Stimulated activated CD4-positive, alpha-beta T cell treated with anti-CD3 and anti-CD28 coated beads, Interleukin-15, amount 100 ng/mL, for 48 hours (primary cell): ENCODE measurements around the gene RYR3.

Experiments used
- DNase-seq, 2 donors: peaks; one replicate each; pipeline ENCODE4 v3.0.0-alpha.2; 2020; ENCODE audit warnings: low read depth in 2 of 2

The RYR3 gene

DNA sequence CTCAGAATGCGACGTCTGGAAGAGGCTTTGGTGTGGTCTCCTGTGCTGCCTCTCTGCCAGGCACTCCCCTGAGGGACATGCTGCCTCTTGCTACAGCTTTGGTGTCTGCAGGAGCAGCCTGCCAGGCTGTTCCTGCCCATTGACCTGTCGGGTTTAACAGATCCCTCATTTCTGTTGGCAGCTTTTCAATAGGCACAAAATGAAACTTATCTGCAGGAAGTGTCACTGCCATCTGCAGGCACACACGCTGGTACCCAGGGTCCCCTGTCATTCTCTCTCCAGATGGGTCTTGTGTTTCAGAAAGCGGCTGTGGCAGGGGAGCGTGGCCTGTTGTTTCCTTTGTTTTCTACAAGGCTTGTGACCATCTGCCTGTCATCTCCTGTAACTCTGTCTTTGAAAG lies 329.2 kb downstream of the RYR3 start:
- DNase-seq: no peak

DNA sequence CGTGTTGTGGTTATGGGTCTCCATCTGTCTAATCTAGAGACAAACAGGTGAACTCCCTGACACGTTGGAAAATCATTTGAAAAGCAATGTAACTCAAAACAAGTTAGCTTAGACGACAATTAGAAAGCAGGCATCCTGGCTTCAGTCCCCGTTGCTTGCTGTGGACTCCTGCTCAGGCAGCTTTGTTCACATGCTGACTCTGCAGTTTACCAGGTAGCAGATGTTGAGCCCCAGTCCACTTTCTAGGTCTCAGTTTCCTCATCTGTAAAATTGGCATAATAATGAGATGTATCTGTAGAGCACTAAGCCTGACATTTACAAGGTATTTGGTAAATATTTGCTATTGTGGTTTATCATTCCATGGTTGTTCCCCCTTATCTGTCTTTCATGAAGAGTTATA lies 330.3 kb downstream of the RYR3 start:
- no peak for DNase-seq

DNA sequence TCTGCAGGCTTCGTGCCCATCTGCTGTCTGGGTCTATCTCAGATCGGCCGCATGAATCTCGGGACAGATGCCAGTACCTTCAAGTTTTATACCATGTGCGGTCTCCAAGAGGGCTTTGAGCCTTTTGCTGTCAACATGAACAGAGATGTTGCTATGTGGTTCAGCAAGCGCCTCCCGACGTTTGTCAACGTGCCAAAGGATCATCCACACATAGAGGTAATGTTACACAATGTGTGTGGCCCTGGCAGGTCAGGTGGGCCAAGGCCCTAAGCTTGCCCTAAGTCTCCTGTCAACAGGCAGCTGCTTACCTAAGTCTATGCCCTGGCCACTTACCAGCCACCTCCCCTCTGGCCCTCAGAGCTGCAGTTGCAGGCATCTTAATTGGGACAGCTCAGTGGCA lies 333.5 kb downstream of the RYR3 start:
- no peak for DNase-seq

DNA sequence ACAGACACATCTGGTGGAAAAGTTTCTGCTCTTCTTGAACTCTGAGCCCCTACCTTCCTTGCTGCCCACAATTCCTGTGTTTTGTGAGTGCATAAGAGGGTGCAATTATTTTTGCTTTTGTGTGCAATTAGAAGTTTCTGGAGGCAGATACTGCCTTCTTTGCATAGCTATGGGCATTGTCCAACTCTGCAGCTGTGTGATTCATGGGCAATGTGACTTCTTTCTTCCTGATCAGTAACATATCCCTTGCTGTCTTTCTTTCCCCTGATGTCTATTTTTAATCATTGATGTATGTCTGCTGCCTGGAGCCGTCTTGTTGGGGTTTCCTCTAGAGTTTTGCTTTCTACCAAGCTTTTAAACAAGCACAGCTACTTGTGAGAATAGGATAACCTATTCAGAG lies 336.0 kb downstream of the RYR3 start:
- no peak for DNase-seq

DNA sequence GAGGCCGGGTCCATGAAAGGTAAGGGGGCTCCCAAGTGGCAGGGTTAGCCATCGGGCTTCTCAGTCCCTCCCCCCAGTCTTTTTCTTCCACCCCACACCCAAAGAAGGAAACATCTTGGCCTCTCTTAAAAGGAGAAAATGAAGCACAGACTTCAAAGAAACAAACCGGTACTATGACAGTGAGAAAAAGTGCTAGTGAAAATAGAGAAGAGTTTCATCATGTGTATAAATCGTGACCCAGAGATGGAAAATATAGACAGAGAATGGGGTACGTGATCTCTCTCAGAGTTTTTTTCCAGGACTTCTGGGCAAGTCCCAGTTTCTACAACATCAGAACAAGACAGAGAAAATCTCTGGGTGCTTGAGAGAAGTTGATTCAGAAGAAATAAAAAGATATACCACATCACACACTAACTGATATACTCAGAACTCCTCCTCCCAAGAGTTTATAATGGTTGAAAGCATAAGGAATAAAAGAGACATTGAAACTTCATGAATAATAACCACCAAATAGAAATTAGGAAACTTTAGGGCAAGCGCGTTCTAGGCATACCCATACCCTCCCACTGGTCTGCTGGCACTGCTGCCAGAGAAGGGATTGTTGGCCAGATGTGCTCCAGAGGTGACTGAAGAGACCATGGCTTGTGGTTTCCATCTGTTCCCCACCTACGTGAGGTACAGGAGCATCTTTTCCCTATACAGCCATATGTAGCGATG lies 338.6 kb downstream of the RYR3 start:
- peak in 1 of 2 donors; percentile 0 for DNase-seq

DNA sequence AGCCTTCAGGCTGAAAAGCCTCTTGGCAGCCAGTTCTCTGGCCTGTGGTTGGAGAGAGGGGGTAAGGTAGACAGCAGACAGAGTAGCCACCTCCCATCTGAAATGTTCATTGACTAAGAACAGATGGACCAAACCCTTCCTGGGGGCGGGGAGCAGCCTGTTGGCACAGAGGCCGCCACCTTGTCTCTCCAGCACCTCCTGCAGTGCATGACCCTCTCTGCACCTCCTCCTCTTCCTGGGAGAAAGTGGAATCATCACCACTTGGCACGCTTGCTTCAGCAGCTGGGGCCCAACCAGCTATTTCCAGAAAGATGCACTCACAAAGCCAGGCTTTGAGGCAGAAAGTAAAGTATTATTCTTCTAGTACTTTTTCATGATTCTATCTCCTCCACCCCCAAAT lies 344.1 kb downstream of the RYR3 start:
- no peak for DNase-seq

DNA sequence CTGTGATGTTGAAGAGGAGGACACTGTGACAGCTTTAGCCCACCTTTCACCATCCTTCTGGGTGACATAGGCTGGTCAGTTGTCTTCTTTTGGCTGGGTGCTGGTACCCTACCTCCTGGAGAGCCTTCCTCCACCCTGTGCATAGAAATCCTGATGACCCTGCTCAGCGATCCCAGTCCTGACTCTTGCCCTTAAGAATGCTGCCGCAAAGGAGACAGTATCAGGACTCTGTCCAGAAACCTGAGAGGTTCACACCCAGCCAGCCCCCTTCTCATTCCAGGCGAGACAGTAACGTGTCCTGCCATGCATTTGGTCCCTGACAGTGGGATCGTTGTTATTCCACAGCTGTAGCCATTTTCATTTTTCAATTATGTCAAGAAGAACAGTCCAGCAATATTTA lies 344.7 kb downstream of the RYR3 start:
- DNase-seq: no peak

DNA sequence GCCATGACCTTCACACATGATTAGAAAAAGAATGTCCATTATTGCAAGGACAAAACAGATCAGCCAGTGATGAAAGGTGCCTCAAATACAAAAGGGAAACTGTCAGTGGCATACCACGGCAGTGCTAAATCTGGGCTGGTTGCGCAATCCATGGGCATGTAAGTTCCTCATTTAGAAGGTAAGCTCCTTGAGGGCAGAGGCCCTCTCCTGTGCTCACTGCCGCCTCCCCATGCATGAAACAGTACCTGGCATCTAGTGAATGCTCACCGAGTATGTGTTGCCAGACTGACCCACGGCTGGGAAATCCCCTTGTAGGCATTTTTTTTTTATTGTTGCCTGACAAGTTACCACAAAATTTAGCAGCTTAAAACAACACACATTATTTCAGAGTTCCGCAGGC lies 345.4 kb downstream of the RYR3 start:
- DNase-seq: no peak

DNA sequence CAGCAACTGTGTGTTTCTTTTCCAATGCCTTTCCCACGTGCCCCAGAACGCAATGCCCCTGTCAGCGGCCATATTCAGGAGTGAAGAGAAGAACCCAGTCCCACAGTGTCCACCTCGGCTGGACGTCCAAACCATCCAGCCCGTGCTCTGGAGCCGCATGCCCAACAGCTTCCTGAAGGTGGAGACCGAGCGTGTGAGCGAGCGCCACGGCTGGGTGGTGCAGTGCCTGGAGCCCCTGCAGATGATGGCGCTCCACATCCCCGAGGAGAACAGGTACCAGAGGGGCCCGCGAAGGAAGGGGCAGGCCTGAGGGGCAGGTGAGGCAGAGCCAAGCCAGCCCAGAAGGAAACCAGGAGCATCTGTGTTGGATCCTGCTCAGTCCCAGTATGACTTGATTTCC lies 349.4 kb downstream of the RYR3 start:
- DNase-seq: no peak

DNA sequence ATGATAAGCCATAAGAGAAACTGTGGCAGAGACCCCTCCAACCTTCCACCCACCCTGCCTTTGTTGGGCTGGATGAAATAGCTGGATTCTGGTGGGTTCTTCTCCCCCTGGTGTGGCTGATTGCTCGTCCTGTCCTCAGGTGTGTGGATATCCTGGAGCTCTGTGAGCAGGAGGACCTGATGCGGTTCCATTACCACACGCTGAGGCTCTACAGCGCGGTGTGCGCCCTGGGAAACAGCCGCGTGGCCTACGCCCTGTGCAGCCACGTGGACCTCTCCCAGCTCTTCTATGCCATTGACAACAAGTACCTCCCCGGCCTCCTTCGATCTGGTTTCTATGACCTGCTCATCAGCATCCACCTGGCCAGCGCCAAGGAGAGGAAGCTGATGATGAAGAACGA lies 351.2 kb downstream of the RYR3 start:
- no peak for DNase-seq

DNA sequence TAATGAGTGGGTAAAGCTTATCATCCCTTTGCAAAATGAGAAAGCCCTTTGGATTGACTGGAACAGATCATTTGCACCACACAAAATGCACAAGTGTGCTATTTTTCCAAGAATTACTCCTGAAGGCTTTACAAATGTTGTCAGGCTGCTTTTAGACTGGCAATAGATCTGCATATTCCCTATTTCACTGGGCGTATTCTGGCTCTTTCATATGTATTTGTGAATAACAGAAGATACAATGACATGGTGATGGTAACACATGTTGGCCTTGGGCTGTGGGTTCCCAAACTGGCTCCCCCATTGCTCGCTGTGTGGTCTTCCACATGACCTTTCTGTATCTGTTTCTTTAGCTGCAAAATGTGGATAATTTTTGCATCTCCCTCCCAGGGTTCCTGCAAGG lies 354.2 kb downstream of the RYR3 start:
- no peak for DNase-seq

DNA sequence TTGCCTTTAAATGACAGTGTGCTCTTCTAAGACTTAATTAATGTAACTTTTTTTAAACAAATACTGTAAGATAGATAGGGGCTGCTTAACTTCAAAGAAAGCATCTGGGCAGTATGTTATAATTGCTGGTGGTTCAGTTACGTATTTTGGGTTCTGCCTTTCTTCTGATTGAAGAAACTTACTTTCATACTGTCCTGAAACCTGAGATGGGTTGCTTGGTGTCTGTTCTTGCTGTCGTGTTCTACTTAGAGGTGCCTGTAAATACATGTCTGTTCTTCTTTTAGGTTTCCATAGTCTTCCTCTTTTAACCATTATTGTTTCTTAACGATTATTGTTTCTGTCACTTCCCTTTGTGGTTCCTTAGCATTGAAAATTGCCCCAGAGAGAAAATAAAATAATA lies 359.8 kb downstream of the RYR3 start:
- no peak for DNase-seq

DNA sequence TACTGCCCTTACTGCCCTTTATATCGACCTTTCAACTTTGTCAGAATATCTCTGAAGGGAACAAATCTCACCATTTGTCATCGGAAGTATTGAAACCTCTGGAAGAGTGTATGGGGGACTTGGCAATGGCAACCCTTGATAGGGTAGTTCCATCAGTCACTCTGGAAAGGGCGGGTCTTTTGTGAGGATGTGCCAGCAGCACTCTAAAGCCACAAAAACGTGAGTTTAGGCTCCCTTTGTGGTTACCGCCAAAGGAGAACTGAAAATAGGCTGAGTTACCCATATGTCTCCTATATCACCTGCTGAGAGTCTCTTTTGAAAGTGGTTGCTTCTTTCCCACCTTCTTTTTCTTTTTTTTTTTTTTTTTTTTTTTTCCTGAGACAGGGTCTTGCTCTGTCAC lies 360.7 kb downstream of the RYR3 start:
- DNase-seq: no peak

DNA sequence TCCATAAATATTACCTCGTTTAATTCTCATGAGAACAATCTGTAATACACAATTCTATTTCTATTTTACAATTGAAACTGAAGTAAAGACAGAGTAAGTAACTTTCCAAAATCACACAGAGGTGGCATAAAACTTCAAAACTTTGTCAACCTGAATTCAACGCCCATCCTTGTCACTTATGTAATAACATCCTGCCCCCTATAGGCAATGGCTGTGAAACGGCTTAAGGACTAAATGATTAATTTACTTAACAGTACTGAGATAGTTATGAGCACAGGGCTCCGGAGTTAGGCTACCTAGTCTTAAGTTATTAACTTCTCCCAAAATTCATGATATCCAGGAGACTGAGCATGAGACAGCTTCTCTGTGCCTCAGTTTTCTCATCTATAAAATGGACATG lies 364.5 kb downstream of the RYR3 start:
- no peak for DNase-seq

DNA sequence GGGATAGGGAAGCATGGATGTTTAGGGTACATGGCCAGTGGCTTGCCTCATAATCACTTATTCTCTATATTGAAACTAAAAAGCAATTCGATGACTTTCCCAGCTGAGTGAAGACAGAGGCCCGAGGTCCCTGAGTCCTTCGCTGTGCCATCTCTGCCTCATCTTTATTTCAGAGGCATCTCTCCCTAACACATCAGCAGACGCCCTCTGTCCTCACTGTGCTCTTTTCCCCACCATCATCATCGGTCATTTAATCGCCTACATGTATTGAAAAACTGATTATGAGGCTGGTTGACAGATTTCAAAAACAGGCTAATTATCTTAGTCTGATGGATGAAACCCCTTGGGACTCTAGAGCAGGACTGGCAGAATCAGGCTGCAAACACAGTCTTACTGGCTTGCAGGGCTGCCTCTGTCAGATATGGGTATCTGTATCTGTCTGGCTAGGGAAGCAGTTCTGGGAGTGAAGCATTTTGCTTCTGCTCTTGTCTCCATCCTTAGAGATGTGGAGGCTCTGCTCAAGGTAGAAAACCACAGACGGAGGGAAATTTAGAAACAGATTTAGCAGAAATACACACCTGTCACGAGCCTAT lies 366.6 kb downstream of the RYR3 start:
- no peak for DNase-seq

DNA sequence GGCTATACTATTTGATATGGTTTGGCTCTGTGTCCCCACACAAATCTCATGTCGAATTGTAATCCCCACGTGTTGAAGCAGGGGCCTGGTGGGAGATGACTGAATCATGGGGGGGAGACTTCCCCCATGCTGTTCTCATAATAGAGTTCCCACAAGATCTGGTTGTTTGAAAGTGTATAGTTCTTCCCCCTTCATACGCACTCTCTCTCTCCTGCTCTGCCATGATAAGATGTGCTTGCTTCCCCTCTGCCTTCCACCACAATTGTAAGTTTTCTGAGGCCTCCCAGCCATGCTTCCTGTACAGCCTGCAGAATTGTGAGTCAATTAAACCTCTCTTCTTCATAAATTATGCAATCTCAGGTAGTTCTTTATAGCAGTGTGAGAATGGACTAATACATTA lies 367.4 kb downstream of the RYR3 start:
- no peak for DNase-seq

DNA sequence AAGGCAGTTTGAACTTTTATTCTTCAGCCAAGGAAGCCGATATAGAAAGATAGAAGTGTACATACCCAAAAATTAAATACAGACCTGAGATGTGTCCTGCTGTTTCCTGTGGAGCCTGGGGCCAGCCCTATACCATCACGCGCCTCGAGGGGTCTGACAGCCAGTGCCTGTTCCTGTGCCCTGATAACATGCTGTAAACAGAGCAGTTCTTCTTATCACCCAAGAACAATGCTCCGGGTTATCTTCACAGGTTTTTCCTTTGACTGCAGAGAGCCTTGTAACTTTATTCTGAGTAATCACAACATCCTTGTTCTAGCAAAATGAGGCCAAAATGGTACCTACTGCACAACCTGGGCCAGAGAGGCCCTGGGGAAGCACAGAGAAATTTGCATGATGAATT lies 367.8 kb downstream of the RYR3 start:
- no peak for DNase-seq

DNA sequence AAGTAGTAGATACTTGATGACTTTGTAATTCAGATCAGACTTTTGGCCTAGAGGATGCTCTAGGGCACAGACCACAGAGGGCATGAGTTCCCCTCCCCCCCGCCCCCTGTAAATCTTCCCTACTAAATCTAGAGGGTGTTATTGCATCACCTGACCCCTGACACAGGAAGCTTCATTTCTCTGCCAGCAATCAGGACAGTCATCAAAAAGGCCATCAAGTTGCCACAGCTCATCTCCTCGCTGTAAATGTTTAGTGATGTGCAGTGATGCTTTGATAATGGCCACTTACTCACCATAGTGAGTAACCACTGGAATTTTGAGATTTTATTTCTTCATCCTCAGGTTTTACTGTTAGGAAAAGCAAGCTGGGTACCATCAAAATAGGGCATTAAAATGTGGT lies 368.3 kb downstream of the RYR3 start:
- DNase-seq: no peak

DNA sequence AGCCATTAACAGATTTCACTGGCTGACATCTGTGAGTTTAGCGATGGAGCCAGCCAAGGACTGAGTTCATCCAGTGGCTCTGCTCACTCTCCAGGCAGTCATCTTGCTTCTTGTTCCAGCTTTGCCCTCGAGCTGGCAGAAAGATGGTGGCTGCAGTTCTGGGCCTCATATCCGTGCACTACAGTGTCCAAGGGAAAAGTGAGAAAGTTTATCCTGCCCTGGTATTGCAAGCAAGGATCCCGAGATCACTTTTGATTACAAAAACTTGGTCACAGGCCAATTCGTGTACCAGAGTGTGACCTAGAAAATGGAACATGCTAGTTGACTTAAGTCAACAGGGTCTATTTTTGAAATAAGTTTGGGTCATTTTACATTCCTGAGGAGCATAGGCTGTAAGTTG lies 369.6 kb downstream of the RYR3 start:
- DNase-seq: no peak

DNA sequence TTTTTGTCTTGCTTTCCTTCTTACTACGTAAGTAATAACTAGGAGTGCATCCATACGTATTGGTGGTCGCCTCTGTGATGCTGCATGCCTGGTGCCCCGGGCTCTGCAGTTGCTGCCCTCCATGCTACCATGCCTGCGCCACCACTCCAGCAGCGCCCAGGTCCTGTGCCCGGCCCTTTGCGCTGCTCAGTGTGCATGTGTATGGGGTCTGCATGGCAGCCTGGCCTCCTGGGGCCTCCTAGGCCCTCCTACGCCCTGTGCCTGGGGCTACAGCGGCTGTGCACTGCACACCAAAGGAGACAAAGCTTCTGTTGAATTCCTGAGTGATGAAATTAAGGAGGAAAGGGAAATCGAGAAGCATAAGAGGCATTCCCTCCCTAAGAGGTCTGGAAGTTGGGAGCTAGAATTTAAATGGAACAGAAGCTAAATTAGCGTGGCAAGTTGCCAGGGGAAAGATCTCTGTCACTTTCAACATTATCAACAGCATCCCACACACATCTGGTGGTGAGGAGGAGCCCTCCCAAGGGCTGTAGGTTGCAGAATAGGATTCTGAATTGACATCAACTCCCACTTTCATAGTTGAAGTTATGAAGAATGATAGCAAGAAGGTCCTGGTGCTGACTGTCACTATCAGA lies 382.5 kb downstream of the RYR3 start:
- DNase-seq: no peak

DNA sequence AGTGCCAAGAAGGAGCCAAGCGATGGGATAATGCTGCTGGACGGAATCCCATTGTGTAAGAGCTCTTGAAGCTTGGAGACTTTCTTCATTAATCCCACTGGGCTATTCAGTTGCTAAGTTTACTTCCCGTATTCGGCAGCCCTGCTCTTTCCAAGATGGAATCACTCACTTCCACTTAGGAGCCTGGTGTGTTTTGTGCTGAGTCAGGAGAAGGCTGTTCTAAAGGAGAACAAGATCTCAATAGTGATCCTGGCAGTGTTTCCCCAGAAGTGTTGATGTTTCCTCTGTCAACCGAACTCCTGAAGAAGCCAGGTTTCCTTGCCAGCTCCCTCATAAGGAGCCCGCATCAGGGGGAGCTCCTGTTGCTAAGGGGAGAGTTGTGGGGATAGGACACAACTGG lies 387.4 kb downstream of the RYR3 start:
- no peak for DNase-seq

DNA sequence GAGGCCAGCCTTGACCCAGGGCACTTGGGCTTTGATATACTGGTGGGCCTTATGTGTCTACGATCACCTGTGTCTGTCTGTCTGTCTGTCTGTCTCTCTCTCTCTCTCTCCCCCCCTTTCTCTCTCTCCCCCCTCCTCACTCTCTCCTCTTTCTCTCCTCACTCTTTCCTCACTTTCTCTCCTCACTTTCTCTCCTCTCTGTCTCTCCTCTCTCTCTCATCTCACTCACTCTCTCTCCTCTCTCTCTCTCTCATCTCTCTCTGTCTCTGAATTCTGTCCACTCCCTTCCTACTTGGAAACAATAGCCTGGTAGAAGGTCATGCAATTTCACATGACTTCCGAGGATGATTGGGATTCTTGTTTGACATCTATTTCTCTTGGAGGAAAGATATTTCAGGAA lies 388.4 kb downstream of the RYR3 start:
- no peak for DNase-seq

DNA sequence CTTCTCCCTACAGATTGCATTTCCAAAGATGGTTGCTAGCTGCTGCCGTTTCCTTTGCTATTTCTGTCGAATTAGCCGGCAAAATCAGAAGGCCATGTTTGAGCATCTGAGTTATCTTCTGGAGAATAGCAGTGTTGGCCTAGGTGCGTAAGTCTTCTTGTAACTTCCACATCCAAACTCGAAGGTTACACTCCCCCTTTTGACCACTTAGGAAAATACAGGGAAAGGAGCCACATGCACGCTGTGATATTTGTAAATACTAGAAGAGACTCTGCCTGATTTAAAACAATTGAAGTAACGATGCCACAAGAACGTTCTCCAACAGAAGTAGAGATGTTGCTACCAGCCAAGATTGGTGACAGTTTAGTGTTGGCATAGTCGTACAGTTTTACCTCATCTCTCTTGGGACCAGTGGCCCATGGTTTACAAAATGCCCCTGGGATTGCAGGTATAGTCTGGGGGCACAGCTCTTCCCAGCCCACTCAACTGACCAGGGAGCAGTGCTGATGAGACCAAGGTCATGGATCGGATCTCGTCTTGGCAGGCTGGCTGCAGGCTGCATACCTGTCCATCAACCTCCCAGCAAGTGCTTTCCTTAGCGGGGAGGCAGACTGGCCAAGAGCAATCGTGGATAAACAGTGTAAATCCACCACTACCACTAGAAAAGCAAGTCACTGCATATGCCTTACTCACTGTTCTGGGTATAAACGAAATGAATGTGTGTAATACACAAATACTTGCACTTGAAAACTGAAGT lies 389.1 kb downstream of the RYR3 start:
- DNase-seq: no peak
